ENCODE results near the gene HIGD1A. TPM values are rescaled to one million over a fixed set of nuclear protein-coding genes. Genes with fewer than 3 reads are reported as not detected.
A peak's percentile ranks its signal among the peaks of the same experiment; 100 is the strongest.

The HIGD1A gene
- total RNA-seq, 1 experiment from 2014 or later = 80.7 TPM

DNA sequence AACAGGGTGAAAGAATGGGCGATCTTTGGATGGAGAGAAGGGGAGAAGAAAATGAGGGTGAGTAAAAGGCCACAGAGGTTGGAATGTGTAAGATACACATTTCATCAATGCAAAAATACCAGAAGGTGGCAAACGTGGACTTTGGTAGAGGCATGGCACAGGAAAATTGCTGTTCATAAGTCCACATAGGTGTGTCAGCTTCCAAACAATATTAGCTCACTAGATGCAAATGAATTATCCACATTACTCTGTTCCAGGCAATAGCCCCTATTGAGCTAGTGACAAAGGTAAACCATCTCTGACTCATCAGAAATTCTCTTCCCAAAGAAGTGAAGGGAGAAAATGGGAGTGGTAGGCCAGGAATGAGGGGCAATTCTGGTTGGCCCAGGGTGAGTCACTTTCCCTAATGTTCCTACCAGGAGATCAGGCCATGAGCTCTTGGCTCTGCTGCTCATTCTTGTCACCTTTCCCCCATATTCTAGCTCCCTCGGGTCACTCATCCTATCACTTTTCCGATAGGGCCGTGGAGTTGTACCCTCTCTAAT, 24.9 kb upstream of the HIGD1A start:
- Mint-ChIP-seq H3K4me1 (peaks cover 12% of the 10 kb centered on the region), H3K27ac (no peak overlapping the region), H3K4me3 (no peak overlapping the region), H3K36me3 (no peaks in the 10 kb centered on the region), H3K9me3 (peaks cover 4% of the 10 kb centered on the region), H3K27me3 (ENCODE audit: low read depth) (no peaks in the 10 kb centered on the region)
- TF ChIP-seq, protein P1, sequence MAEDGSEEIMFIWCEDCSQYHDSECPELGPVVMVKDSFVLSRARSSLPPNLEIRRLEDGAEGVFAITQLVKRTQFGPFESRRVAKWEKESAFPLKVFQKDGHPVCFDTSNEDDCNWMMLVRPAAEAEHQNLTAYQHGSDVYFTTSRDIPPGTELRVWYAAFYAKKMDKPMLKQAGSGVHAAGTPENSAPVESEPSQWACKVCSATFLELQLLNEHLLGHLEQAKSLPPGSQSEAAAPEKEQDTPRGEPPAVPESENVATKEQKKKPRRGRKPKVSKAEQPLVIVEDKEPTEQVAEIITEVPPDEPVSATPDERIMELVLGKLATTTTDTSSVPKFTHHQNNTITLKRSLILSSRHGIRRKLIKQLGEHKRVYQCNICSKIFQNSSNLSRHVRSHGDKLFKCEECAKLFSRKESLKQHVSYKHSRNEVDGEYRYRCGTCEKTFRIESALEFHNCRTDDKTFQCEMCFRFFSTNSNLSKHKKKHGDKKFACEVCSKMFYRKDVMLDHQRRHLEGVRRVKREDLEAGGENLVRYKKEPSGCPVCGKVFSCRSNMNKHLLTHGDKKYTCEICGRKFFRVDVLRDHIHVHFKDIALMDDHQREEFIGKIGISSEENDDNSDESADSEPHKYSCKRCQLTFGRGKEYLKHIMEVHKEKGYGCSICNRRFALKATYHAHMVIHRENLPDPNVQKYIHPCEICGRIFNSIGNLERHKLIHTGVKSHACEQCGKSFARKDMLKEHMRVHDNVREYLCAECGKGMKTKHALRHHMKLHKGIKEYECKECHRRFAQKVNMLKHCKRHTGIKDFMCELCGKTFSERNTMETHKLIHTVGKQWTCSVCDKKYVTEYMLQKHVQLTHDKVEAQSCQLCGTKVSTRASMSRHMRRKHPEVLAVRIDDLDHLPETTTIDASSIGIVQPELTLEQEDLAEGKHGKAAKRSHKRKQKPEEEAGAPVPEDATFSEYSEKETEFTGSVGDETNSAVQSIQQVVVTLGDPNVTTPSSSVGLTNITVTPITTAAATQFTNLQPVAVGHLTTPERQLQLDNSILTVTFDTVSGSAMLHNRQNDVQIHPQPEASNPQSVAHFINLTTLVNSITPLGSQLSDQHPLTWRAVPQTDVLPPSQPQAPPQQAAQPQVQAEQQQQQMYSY (CRISPR knock-in tag; IDR thresholded peaks at IDR 0.05) = no peak
- TF ChIP-seq GABPB1 (CRISPR knock-in tag; IDR thresholded peaks at IDR 0.05) (peak; percentile 61; the same call in 1 of the 2 replicates), ZNF219 (CRISPR knock-in tag; IDR thresholded peaks at IDR 0.05; ENCODE audit: borderline replicate concordance) (no peak)
- DNase-seq (ENCODE audit: low spot score) = no peak
- ChIA-PET CTCF (interaction anchor here (0.7 to 2.1 kb wide), 6 partner anchors 10 to 600 kb away, joined by 3 to 7 read pairs (median 4); no protein-coding TSS in a partner anchor), POLR2A (no interaction called here)
- ATAC-seq = no peak

DNA sequence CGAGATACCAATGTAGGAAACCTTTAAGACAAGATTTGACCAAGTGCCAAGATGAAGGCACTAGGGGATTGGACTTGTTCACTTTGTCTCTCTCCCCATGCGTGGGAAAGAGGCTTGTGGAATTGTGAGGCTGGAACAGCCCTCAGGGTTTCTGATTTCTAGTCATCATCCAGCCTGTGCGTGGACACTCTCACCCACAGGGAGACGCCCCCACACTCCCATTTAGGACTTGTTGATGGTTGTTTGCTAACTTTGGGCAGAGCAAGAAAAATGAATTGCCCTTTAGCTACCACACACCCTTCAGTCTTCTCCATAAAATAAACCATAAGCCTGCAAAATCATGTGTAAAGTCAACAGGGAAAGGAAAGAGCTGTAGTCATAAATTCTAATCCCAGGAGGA, 23.4 kb upstream of the HIGD1A start:
- H3K27ac Mint-ChIP-seq = no peak overlapping the region
- ATAC-seq (no peak), DNase-seq (ENCODE audit: low spot score) (no peak)
- no peaks in the 10 kb centered on the region for H3K27me3 Mint-ChIP-seq (ENCODE audit: low read depth)
- H3K4me3 Mint-ChIP-seq = no peak overlapping the region
- CTCF ChIA-PET = interaction anchor here (1.0 to 2.1 kb wide), 2 partner anchors 8 to 83 kb away, joined by 3 to 7 read pairs; no protein-coding TSS in a partner anchor
- TF ChIP-seq, protein P2, sequence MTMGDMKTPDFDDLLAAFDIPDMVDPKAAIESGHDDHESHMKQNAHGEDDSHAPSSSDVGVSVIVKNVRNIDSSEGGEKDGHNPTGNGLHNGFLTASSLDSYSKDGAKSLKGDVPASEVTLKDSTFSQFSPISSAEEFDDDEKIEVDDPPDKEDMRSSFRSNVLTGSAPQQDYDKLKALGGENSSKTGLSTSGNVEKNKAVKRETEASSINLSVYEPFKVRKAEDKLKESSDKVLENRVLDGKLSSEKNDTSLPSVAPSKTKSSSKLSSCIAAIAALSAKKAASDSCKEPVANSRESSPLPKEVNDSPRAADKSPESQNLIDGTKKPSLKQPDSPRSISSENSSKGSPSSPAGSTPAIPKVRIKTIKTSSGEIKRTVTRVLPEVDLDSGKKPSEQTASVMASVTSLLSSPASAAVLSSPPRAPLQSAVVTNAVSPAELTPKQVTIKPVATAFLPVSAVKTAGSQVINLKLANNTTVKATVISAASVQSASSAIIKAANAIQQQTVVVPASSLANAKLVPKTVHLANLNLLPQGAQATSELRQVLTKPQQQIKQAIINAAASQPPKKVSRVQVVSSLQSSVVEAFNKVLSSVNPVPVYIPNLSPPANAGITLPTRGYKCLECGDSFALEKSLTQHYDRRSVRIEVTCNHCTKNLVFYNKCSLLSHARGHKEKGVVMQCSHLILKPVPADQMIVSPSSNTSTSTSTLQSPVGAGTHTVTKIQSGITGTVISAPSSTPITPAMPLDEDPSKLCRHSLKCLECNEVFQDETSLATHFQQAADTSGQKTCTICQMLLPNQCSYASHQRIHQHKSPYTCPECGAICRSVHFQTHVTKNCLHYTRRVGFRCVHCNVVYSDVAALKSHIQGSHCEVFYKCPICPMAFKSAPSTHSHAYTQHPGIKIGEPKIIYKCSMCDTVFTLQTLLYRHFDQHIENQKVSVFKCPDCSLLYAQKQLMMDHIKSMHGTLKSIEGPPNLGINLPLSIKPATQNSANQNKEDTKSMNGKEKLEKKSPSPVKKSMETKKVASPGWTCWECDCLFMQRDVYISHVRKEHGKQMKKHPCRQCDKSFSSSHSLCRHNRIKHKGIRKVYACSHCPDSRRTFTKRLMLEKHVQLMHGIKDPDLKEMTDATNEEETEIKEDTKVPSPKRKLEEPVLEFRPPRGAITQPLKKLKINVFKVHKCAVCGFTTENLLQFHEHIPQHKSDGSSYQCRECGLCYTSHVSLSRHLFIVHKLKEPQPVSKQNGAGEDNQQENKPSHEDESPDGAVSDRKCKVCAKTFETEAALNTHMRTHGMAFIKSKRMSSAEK (CRISPR knock-in tag; IDR thresholded peaks at IDR 0.05; ENCODE audit: borderline replicate concordance) = no peak
- TF ChIP-seq ZNF317 (CRISPR knock-in tag; IDR thresholded peaks at IDR 0.05; ENCODE audit: borderline replicate concordance, low read depth) (no peak), CREM (CRISPR knock-in tag; IDR thresholded peaks at IDR 0.05) (no peak), SMAD4 (CRISPR knock-in tag; IDR thresholded peaks at IDR 0.05) (no peak), SMAD3 (CRISPR knock-in tag; IDR thresholded peaks at IDR 0.05; ENCODE audit: borderline replicate concordance) (no peak), PRRX2 (CRISPR knock-in tag; IDR thresholded peaks at IDR 0.05) (no peak), GRHL2 (CRISPR knock-in tag; IDR thresholded peaks at IDR 0.05; ENCODE audit: insufficient replicate concordance, severe bottlenecking) (no peak), TEAD1 (CRISPR knock-in tag; IDR thresholded peaks at IDR 0.05) (no peak), HMGA2 (CRISPR knock-in tag; IDR thresholded peaks at IDR 0.05) (no peak), SOX15 (CRISPR knock-in tag; IDR thresholded peaks at IDR 0.05) (no peak), ELF4 (CRISPR knock-in tag; IDR thresholded peaks at IDR 0.05; ENCODE audit: low read depth) (no peak), ESRRA (CRISPR knock-in tag; IDR thresholded peaks at IDR 0.05; ENCODE audit: borderline replicate concordance) (no peak), TP53 (CRISPR knock-in tag; IDR thresholded peaks at IDR 0.05) (no peak)
- TF ChIP-seq, protein P3, sequence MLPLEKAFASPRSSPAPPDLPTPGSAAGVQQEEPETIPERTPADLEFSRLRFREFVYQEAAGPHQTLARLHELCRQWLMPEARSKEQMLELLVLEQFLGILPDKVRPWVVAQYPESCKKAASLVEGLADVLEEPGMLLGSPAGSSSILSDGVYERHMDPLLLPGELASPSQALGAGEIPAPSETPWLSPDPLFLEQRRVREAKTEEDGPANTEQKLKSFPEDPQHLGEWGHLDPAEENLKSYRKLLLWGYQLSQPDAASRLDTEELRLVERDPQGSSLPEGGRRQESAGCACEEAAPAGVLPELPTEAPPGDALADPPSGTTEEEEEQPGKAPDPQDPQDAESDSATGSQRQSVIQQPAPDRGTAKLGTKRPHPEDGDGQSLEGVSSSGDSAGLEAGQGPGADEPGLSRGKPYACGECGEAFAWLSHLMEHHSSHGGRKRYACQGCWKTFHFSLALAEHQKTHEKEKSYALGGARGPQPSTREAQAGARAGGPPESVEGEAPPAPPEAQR (CRISPR knock-in tag; IDR thresholded peaks at IDR 0.05) = no peak
- TF ChIP-seq, protein P4, sequence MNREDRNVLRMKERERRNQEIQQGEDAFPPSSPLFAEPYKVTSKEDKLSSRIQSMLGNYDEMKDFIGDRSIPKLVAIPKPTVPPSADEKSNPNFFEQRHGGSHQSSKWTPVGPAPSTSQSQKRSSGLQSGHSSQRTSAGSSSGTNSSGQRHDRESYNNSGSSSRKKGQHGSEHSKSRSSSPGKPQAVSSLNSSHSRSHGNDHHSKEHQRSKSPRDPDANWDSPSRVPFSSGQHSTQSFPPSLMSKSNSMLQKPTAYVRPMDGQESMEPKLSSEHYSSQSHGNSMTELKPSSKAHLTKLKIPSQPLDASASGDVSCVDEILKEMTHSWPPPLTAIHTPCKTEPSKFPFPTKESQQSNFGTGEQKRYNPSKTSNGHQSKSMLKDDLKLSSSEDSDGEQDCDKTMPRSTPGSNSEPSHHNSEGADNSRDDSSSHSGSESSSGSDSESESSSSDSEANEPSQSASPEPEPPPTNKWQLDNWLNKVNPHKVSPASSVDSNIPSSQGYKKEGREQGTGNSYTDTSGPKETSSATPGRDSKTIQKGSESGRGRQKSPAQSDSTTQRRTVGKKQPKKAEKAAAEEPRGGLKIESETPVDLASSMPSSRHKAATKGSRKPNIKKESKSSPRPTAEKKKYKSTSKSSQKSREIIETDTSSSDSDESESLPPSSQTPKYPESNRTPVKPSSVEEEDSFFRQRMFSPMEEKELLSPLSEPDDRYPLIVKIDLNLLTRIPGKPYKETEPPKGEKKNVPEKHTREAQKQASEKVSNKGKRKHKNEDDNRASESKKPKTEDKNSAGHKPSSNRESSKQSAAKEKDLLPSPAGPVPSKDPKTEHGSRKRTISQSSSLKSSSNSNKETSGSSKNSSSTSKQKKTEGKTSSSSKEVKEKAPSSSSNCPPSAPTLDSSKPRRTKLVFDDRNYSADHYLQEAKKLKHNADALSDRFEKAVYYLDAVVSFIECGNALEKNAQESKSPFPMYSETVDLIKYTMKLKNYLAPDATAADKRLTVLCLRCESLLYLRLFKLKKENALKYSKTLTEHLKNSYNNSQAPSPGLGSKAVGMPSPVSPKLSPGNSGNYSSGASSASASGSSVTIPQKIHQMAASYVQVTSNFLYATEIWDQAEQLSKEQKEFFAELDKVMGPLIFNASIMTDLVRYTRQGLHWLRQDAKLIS (CRISPR knock-in tag; IDR thresholded peaks at IDR 0.05; ENCODE audit: borderline replicate concordance) = no peak
- TF ChIP-seq, protein P5, sequence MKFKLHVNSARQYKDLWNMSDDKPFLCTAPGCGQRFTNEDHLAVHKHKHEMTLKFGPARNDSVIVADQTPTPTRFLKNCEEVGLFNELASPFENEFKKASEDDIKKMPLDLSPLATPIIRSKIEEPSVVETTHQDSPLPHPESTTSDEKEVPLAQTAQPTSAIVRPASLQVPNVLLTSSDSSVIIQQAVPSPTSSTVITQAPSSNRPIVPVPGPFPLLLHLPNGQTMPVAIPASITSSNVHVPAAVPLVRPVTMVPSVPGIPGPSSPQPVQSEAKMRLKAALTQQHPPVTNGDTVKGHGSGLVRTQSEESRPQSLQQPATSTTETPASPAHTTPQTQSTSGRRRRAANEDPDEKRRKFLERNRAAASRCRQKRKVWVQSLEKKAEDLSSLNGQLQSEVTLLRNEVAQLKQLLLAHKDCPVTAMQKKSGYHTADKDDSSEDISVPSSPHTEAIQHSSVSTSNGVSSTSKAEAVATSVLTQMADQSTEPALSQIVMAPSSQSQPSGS (CRISPR knock-in tag; IDR thresholded peaks at IDR 0.05; ENCODE audit: borderline replicate concordance, low read depth) = no peak
- H3K4me1 Mint-ChIP-seq = peaks cover 20% of the 10 kb centered on the region
- H3K36me3 Mint-ChIP-seq = no peaks in the 10 kb centered on the region
- peaks cover 4% of the 10 kb centered on the region for H3K9me3 Mint-ChIP-seq
- POLR2A ChIA-PET = no interaction called here
